Cardiac muscle cell (in vitro differentiated cells and primary cell): ENCODE results near the gene ELL. TPM values are rescaled to one million over a fixed set of nuclear protein-coding genes. Genes with fewer than 3 reads are reported as not detected.

Source experiments
- DNase-seq, 2 donors: peaks; one replicate each; pipeline versions ENCODE4 v3.0.0 to v3.0.0-alpha.2; 2010 to 2017; ENCODE audit warnings: low read depth in 1 of 2, low spot score in 1 of 2
- H3K27ac ChIP-seq: fragments of 200-600 bp; sonication (generic); 2 replicates; pipeline ENCODE4 v1.5.1; 2016
- H3K27me3 ChIP-seq: fragments of 200-600 bp; sonication (generic); 2 replicates; pipeline ENCODE4 v1.6.0; 2016; ENCODE audit warnings: control low read depth
- H3K36me3 ChIP-seq: fragments of 200-600 bp; sonication (generic); 2 replicates; pipeline ENCODE4 v1.5.1; 2016; ENCODE audit warnings: control low read depth
- H3K4me1 ChIP-seq: fragments of 200-600 bp; sonication (generic); 2 replicates; pipeline ENCODE4 v1.8.1; 2017; ENCODE audit warnings: low read depth, mild to moderate bottlenecking, mixed run types
- H3K4me3 ChIP-seq: fragments of 200-600 bp; sonication (generic); 2 replicates; pipeline ENCODE4 v1.5.1; 2016; ENCODE audit warnings: mild to moderate bottlenecking
- H3K9me3 ChIP-seq: fragments of 200-600 bp; sonication (generic); 2 replicates; pipeline ENCODE4 v1.5.1; 2017; ENCODE audit warnings: low read depth, mild to moderate bottlenecking, control low read depth
- CTCF ChIP-seq: IDR thresholded peaks from 2 replicates; pipeline ENCODE4 v1.5.1; 2012; ENCODE audit warnings: low read depth, mild to moderate bottlenecking, low read length
- polyA plus RNA-seq: library from polyadenylated mRNA; unstranded; fragments of >200 nt; fragmentation: Nextera tagmentation; extraction: Ambion mirVana; gene quantifications from 2 replicates; pipeline ENCODE4 v1.2.1, GENCODE V29; 2016
- total RNA-seq: library from RNA; depleted of rRNA; stranded (reverse); fragments of >200 nt; gene quantifications from 2 replicates; pipeline ENCODE4 v1.2.3, GENCODE V29; 2016

Gene ELL
- total and polyA plus RNA-seq, 2 experiments from 2014 or later: 14.8 to 20.7 TPM

GRCh38 chr19:18452386-18452785 is 69.5 kb downstream of the ELL start:
- Histone ChIP-seq H3K4me1 (peaks cover under 1% of the 10 kb centered on the region), H3K9me3 (no peaks in the 10 kb centered on the region), H3K27me3 (no peaks in the 10 kb centered on the region), H3K4me3 (no peak overlapping the region), H3K36me3 (peaks cover 5% of the 10 kb centered on the region), H3K27ac (no peak overlapping the region)
- no peak for DNase-seq
- TF ChIP-seq CTCF: no peak

- peak; percentile 97 for TF ChIP-seq CTCF
- Histone ChIP-seq H3K9me3 (no peaks in the 10 kb centered on the region), H3K27ac (no peak overlapping the region), H3K27me3 (no peaks in the 10 kb centered on the region), H3K36me3 (peaks cover 5% of the 10 kb centered on the region), H3K4me1 (peaks cover 10% of the 10 kb centered on the region), H3K4me3 (no peak overlapping the region)
- peak; percentile 81 to 85 for DNase-seq
These were observed 70.7 kb downstream of the ELL start for GRCh38 chr19:18450931-18451836.

- H3K4me3 ChIP-seq: no peak overlapping the region
- DNase-seq: no peak
- no peak overlapping the region for H3K27ac ChIP-seq
- TF ChIP-seq CTCF: no peak
- H3K27me3 ChIP-seq: no peaks in the 10 kb centered on the region
- H3K9me3 ChIP-seq: no peaks in the 10 kb centered on the region
- peaks cover 10% of the 10 kb centered on the region for H3K4me1 ChIP-seq
- peaks cover 5% of the 10 kb centered on the region for H3K36me3 ChIP-seq
These were observed 71.6 kb downstream of the ELL start for GRCh38 chr19:18450021-18450930.

- no peak for TF ChIP-seq CTCF
- H3K36me3 ChIP-seq: peaks cover 11% of the 10 kb centered on the region
- H3K4me3 ChIP-seq: no peak overlapping the region
- DNase-seq: no peak
- no peaks in the 10 kb centered on the region for H3K27me3 ChIP-seq
- H3K9me3 ChIP-seq: no peaks in the 10 kb centered on the region
- H3K27ac ChIP-seq: no peak overlapping the region
- peaks cover 10% of the 10 kb centered on the region for H3K4me1 ChIP-seq
These were observed 72.3 kb downstream of the ELL start for GRCh38 chr19:18449552-18449951.

GRCh38 chr19:18446811-18447359 is 75.0 kb downstream of the ELL start:
- H3K4me1 ChIP-seq: peaks cover 10% of the 10 kb centered on the region
- H3K9me3 ChIP-seq: no peaks in the 10 kb centered on the region
- no peaks in the 10 kb centered on the region for H3K27me3 ChIP-seq
- peak overlapping the region; percentile 88 for H3K27ac ChIP-seq
- H3K4me3 ChIP-seq: no peak overlapping the region
- H3K36me3 ChIP-seq: peaks cover 14% of the 10 kb centered on the region
- no peak for DNase-seq
- no peak for TF ChIP-seq CTCF
